Osteoblast (primary cell): ENCODE data around the gene EPHA7. TPM values are rescaled to one million over a fixed set of nuclear protein-coding genes. Genes with fewer than 3 reads are reported as not detected.

Source experiments
- DNase-seq: peaks from one replicate; pipeline ENCODE4 v3.0.0; 2011; ENCODE audit warnings: low spot score, mixed read lengths; ENCODE audit not compliant: insufficient read length; ENCODE audit errors: missing footprints
- H2AFZ ChIP-seq: 2 replicates; pipeline ENCODE4 v1.6.0; 2011; ENCODE audit warnings: mild to moderate bottlenecking, low read length
- H3K27ac ChIP-seq: 2 replicates; pipeline ENCODE4 v1.5.1; 2011; ENCODE audit warnings: mild to moderate bottlenecking, low read depth, low read length, moderate library complexity
- H3K27me3 ChIP-seq: 2 replicates; pipeline ENCODE4 v1.6.0; 2012; ENCODE audit warnings: mild to moderate bottlenecking, control low read depth, inconsistent platforms, low read length, moderate library complexity; ENCODE audit not compliant: insufficient read depth
- H3K36me3 ChIP-seq: 2 replicates; pipeline ENCODE4 v1.5.1; 2011; ENCODE audit warnings: mild to moderate bottlenecking, low read length, control low read depth, moderate library complexity; ENCODE audit not compliant: insufficient read depth
- H3K4me1 ChIP-seq: 2 replicates; pipeline ENCODE4 v1.5.1; 2011; ENCODE audit warnings: mild to moderate bottlenecking, low read length, control low read depth, moderate library complexity; ENCODE audit not compliant: insufficient read depth
- H3K4me2 ChIP-seq: 2 replicates; pipeline ENCODE4 v1.6.0; 2011; ENCODE audit warnings: mild to moderate bottlenecking, low read length; ENCODE audit not compliant: insufficient read depth
- H3K4me3 ChIP-seq: fragments of 200-600 bp; sonication (generic); 3 replicates; pipeline ENCODE4 v1.5.1; 2012; ENCODE audit warnings: mild to moderate bottlenecking, low read length, inconsistent platforms; ENCODE audit not compliant: insufficient read depth
- H3K79me2 ChIP-seq: 2 replicates; pipeline ENCODE4 v1.6.0; 2012; ENCODE audit warnings: mild to moderate bottlenecking, low read length, control low read depth, inconsistent platforms; ENCODE audit not compliant: insufficient read depth
- H3K9me3 ChIP-seq: 2 replicates; pipeline ENCODE4 v1.5.1; 2011; ENCODE audit warnings: low read depth, low read length, control low read depth
- H4K20me1 ChIP-seq: 2 replicates; pipeline ENCODE4 v1.6.0; 2012; ENCODE audit warnings: mild to moderate bottlenecking, low read length, control low read depth; ENCODE audit not compliant: insufficient read depth
- total RNA-seq: library from RNA; depleted of rRNA; stranded (reverse); fragments of >200 nt; gene quantifications from 2 replicates; pipeline ENCODE4 v1.2.3, GENCODE V29; 2012
- TF ChIP-seq, protein P1 (sequence below): IDR thresholded peaks from 2 replicates; pipeline ENCODE4 v1.5.1; 2011; ENCODE audit warnings: mild to moderate bottlenecking, low read depth, low read length, moderate library complexity; ENCODE audit errors: extremely low read depth

Gene EPHA7
- total RNA-seq, 1 donor: not detected

GRCh38 chr6:93222071-93222851 lies 197.1 kb downstream of the EPHA7 start:
- no peak overlapping the region for H3K4me2 ChIP-seq
- H3K27me3 ChIP-seq: no peaks in the 10 kb centered on the region
- no peaks in the 10 kb centered on the region for H3K36me3 ChIP-seq
- no peak overlapping the region for H2AFZ ChIP-seq
- H3K4me1 ChIP-seq: no peaks in the 10 kb centered on the region
- H4K20me1 ChIP-seq: no peaks in the 10 kb centered on the region
- no peak for DNase-seq
- H3K4me3 ChIP-seq: no peak overlapping the region
- TF ChIP-seq, protein P1, sequence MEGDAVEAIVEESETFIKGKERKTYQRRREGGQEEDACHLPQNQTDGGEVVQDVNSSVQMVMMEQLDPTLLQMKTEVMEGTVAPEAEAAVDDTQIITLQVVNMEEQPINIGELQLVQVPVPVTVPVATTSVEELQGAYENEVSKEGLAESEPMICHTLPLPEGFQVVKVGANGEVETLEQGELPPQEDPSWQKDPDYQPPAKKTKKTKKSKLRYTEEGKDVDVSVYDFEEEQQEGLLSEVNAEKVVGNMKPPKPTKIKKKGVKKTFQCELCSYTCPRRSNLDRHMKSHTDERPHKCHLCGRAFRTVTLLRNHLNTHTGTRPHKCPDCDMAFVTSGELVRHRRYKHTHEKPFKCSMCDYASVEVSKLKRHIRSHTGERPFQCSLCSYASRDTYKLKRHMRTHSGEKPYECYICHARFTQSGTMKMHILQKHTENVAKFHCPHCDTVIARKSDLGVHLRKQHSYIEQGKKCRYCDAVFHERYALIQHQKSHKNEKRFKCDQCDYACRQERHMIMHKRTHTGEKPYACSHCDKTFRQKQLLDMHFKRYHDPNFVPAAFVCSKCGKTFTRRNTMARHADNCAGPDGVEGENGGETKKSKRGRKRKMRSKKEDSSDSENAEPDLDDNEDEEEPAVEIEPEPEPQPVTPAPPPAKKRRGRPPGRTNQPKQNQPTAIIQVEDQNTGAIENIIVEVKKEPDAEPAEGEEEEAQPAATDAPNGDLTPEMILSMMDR: no peak
- peaks cover 3% of the 10 kb centered on the region for H3K9me3 ChIP-seq
- H3K27ac ChIP-seq: no peak overlapping the region
- H3K79me2 ChIP-seq: no peaks in the 10 kb centered on the region

DNA sequence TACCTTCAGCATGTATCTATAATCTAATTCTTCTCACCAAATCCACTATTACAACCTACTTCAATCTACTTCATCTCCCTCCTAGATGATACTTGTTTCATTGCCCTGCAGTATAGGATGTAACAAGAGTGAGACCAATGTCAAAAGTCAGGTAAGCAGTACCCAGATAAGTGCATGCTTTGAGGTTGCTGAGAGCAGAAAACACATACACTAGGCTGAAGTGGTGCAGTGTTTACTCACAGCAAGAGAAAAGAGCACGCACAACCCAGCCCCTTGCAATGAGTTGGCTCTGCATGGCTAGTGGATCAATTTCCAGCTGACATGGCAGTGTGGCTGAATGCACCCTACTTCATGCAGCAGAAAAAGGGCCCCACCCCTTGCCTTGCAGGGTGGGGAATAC lies 199.9 kb downstream of the EPHA7 start:
- TF ChIP-seq, protein P1: no peak
- Histone ChIP-seq H3K27ac (no peak overlapping the region), H3K79me2 (no peaks in the 10 kb centered on the region), H3K9me3 (peaks cover 3% of the 10 kb centered on the region), H3K36me3 (no peaks in the 10 kb centered on the region), H4K20me1 (no peaks in the 10 kb centered on the region), H3K4me3 (no peak overlapping the region), H3K4me1 (no peaks in the 10 kb centered on the region), H3K27me3 (no peaks in the 10 kb centered on the region), H3K4me2 (no peak overlapping the region), H2AFZ (no peak overlapping the region)
- DNase-seq: no peak

DNA sequence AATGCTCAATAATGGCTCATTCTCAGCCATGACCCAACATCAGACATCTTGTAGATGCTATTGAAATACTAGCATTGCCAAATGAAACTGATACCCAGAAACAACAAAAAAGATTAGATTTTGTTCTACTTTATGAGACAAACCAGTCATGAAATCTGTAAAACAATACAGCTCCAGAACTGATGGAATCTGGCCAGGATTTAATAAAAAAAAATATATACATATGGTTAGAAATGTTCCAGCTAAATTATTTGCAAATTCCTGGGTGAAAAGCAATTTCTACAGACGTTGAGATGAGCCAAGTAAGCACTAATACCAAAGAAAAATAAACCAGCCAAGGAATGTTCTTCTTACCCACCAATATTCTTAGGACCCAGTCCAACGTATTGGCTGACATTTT lies 201.3 kb downstream of the EPHA7 start:
- Histone ChIP-seq H3K27me3 (no peaks in the 10 kb centered on the region), H3K4me2 (no peak overlapping the region), H3K79me2 (no peaks in the 10 kb centered on the region), H3K4me1 (no peaks in the 10 kb centered on the region), H3K9me3 (peaks cover 3% of the 10 kb centered on the region), H3K36me3 (no peaks in the 10 kb centered on the region), H4K20me1 (no peaks in the 10 kb centered on the region), H2AFZ (no peak overlapping the region), H3K4me3 (no peak overlapping the region), H3K27ac (no peak overlapping the region)
- no peak for DNase-seq
- TF ChIP-seq, protein P1: no peak

- H4K20me1 ChIP-seq: no peaks in the 10 kb centered on the region
- no peaks in the 10 kb centered on the region for H3K79me2 ChIP-seq
- no peak for DNase-seq
- no peaks in the 10 kb centered on the region for H3K27me3 ChIP-seq
- H3K4me3 ChIP-seq: no peak overlapping the region
- no peaks in the 10 kb centered on the region for H3K36me3 ChIP-seq
- no peak overlapping the region for H3K4me2 ChIP-seq
- H3K4me1 ChIP-seq: no peaks in the 10 kb centered on the region
- H3K9me3 ChIP-seq: no peaks in the 10 kb centered on the region
- no peak overlapping the region for H3K27ac ChIP-seq
- TF ChIP-seq, protein P1: no peak
- no peak overlapping the region for H2AFZ ChIP-seq
Observed at GRCh38 chr6:93213028-93213427, 206.3 kb downstream of the EPHA7 start.
